DND-41 (cell line): ENCODE measurements around the gene MUC5B.

ENCODE experiments used
- ATAC-seq: fragments of 200-7000 bp; cut with Tn5 transposase; 3 replicates; pipeline ENCODE4 v1.9.1; 2021; ENCODE audit warnings: low read depth; ENCODE audit not compliant: insufficient read depth
- DNase-seq: peaks from one replicate; pipeline ENCODE4 v3.0.0-alpha.2; 2020
- H2AFZ ChIP-seq: 2 replicates; pipeline ENCODE4 v1.6.0; 2012; ENCODE audit warnings: low read depth, low read length
- H3K27ac ChIP-seq: 2 replicates; pipeline ENCODE4 v1.5.1; 2012; ENCODE audit warnings: low read length, inconsistent platforms
- H3K27me3 ChIP-seq: fragments of 200-600 bp; sonication (generic); 2 replicates; pipeline ENCODE4 v1.6.0; 2012; ENCODE audit warnings: low read length, mild to moderate bottlenecking, inconsistent platforms; ENCODE audit not compliant: insufficient read depth, poor library complexity
- H3K36me3 ChIP-seq: 2 replicates; pipeline ENCODE4 v1.5.1; 2012; ENCODE audit warnings: low read length, inconsistent platforms; ENCODE audit not compliant: insufficient read depth
- H3K4me1 ChIP-seq: 2 replicates; pipeline ENCODE4 v1.5.1; 2012; ENCODE audit warnings: mild to moderate bottlenecking, low read length; ENCODE audit not compliant: insufficient read depth
- H3K4me2 ChIP-seq: 2 replicates; pipeline ENCODE4 v1.6.0; 2012; ENCODE audit warnings: mild to moderate bottlenecking, moderate library complexity, low read length, inconsistent platforms; ENCODE audit not compliant: insufficient read depth
- H3K4me3 ChIP-seq, 2 experiments: fragments of 200-600 bp in 1 of 2; shearing (Covaris generic) in 1 of 2; 2 replicates each; pipeline ENCODE4 v1.5.1; 2012 to 2016; ENCODE audit warnings: inconsistent platforms in 2 of 2, low read length in 2 of 2, mild to moderate bottlenecking in 2 of 2, low read depth in 1 of 2, moderate library complexity in 1 of 2
- H3K79me2 ChIP-seq: 2 replicates; pipeline ENCODE4 v1.6.0; 2012; ENCODE audit warnings: low read length, inconsistent platforms; ENCODE audit not compliant: insufficient read depth
- H3K9ac ChIP-seq: 2 replicates; pipeline ENCODE4 v1.6.0; 2012; ENCODE audit warnings: low read depth, mild to moderate bottlenecking, inconsistent platforms, low read length, moderate library complexity
- H3K9me3 ChIP-seq: 2 replicates; pipeline ENCODE4 v1.5.1; 2012; ENCODE audit warnings: low read length, moderate library complexity, mild to moderate bottlenecking, inconsistent platforms; ENCODE audit not compliant: insufficient read depth, severe bottlenecking
- H4K20me1 ChIP-seq: 2 replicates; pipeline ENCODE4 v1.6.0; 2012; ENCODE audit warnings: low read length; ENCODE audit not compliant: insufficient read depth
- CTCF ChIP-seq: IDR thresholded peaks from 2 replicates; pipeline ENCODE4 v1.5.1; 2012; ENCODE audit warnings: borderline replicate concordance, low read length, moderate library complexity, mild to moderate bottlenecking; ENCODE audit not compliant: poor library complexity, severe bottlenecking; ENCODE audit errors: extremely low read depth
- EZH2 ChIP-seq: IDR thresholded peaks from 3 replicates; pipeline ENCODE4 v1.6.1; 2012; ENCODE audit warnings: borderline replicate concordance, low read depth, mild to moderate bottlenecking, moderate library complexity, low read length, inconsistent platforms; ENCODE audit not compliant: severe bottlenecking

Gene MUC5B

DNA sequence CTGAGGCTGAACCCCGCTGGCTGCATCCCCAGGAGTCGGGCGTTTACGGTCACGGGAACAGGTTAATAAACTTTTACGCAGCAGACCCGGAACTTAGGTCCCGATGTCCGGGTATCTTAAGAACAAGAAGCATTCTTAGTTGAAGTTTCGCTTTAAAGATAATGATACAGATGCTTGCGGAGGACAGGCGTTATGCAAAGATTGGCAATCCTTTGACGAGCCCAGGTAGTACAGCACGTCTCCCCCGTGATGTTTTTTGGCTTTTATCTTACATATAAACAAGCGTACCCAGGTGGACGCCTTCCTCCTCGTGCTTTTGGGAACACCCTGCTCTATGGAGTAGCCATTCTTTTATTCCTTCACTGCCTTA lies 87.4 kb downstream of the MUC5B start:
- TF ChIP-seq EZH2: no peak
- no peak for TF ChIP-seq CTCF
- Histone ChIP-seq H3K9me3 (peaks cover 8% of the 10 kb centered on the region), H3K79me2 (peaks cover 48% of the 10 kb centered on the region), H3K4me3 (peak overlapping the region; percentile 41 to 97; a peak in 3 of 4 replicates), H2AFZ (peak overlapping the region; percentile 100), H3K4me1 (peaks cover 45% of the 10 kb centered on the region), H3K36me3 (peaks cover 17% of the 10 kb centered on the region), H3K4me2 (peak overlapping the region; percentile 86), H4K20me1 (peaks cover 34% of the 10 kb centered on the region), H3K27ac (peak overlapping the region; percentile 100), H3K9ac (peak overlapping the region; percentile 99), H3K27me3 (no peaks in the 10 kb centered on the region)
- DNase-seq: no peak
- ATAC-seq: no peak

DNA sequence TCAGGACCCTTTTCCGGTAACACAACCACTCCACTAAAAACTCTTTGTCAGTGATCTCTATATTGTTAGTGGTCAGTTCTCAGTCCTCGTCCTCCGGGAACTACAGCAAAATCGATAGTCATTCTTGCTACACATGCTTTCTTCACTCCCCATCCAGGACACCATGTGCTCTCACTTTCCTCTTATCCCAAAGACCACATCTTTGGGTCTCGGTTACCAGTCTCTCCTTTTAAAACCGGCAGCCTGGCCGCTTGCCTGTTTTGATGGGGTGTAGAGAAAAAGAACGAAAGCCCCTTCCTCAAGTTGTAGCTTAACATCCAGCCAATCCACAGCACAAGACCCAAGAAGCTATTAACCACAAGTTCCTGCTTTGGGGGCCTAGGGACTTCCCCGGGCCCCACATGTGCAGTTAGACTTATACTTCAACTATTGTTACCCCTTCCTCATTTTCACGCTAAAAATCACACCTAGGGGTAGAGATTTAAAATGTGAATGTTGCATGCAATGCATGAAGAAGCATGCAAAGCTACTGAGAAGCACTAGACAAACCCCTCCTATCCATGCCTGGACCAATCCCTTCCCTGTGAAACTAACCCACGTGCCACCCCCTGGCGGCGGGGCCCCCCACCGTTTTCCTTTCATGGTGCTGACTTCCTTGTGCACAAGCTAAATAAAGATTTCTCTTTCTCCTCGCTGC lies 88.1 kb downstream of the MUC5B start:
- Histone ChIP-seq H3K9me3 (peaks cover 8% of the 10 kb centered on the region), H3K36me3 (peaks cover 12% of the 10 kb centered on the region; the same call in 1 of the 2 replicates), H3K9ac (no peak overlapping the region), H3K27ac (no peak overlapping the region), H4K20me1 (peaks cover 29% of the 10 kb centered on the region), H3K4me3 (peak overlapping the region in 1 of 2 experiments; percentile 97; a peak in 2 of 4 replicates), H3K27me3 (no peaks in the 10 kb centered on the region), H3K79me2 (peaks cover 42% of the 10 kb centered on the region), H2AFZ (no peak overlapping the region), H3K4me1 (peaks cover 45% of the 10 kb centered on the region), H3K4me2 (peak overlapping the region; percentile 86)
- TF ChIP-seq EZH2 (no peak), CTCF (no peak)
- DNase-seq: no peak
- ATAC-seq: no peak
